Esophagus squamous epithelium (tissue), 4 donors: ENCODE results near the gene SYT2.

ENCODE experiments used
- POLR2A ChIP-seq, 4 donors: fragments of 450-650 bp; IDR thresholded peaks; one replicate each; pipeline ENCODE4 v1.6.1; 2017; ENCODE audit warnings: antibody characterized with exemption in 4 of 4, mild to moderate bottlenecking in 4 of 4, moderate library complexity in 3 of 4
- TF ChIP-seq, protein P1 (sequence below), 6 experiments: fragments of 450-650 bp in 4 of 6; fragments of 200-600 bp in 2 of 6; sonication (generic) in 2 of 6; IDR thresholded peaks; one replicate each; pipeline ENCODE4 v1.5.1; 2016 to 2019; ENCODE audit warnings: antibody characterized with exemption in 6 of 6, mild to moderate bottlenecking in 4 of 6, moderate library complexity in 4 of 6

DNA sequence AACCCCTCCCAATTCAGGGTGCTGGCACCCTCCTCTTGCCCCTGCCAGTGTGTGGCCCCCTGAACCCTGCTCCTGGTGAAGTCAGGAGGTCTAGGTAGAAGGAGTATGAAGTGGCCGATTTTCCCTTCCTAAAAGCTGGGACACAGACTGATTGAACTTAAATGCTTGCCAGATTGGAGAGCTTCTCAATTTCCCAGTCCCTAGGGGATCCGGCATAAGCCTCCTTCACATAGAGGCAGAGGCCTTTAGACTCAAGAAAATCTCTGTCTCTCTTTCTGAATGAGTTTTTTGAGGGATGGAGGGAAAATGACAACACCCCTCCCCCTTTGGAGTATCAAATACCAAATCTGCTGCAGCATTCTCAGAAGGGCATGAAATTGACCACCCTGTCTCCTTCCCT is 51.5 kb downstream of the SYT2 start:
- no peak for TF ChIP-seq POLR2A (IDR thresholded peaks at IDR 0.05)
- TF ChIP-seq, protein P1, sequence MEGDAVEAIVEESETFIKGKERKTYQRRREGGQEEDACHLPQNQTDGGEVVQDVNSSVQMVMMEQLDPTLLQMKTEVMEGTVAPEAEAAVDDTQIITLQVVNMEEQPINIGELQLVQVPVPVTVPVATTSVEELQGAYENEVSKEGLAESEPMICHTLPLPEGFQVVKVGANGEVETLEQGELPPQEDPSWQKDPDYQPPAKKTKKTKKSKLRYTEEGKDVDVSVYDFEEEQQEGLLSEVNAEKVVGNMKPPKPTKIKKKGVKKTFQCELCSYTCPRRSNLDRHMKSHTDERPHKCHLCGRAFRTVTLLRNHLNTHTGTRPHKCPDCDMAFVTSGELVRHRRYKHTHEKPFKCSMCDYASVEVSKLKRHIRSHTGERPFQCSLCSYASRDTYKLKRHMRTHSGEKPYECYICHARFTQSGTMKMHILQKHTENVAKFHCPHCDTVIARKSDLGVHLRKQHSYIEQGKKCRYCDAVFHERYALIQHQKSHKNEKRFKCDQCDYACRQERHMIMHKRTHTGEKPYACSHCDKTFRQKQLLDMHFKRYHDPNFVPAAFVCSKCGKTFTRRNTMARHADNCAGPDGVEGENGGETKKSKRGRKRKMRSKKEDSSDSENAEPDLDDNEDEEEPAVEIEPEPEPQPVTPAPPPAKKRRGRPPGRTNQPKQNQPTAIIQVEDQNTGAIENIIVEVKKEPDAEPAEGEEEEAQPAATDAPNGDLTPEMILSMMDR (IDR thresholded peaks at IDR 0.05): no peak
